OCI-LY7 (cell line): ENCODE measurements around the gene OR2T6. TPM values are rescaled to one million over a fixed set of nuclear protein-coding genes. Genes with fewer than 3 reads are reported as not detected.
"Not testable (repeated sequence)": the region's sequence is repeated elsewhere in the genome, so short reads cannot be mapped to it uniquely, and the experiment has no call there.

Source experiments
- BruUV-seq: library from RNA; stranded (reverse); fragments of 400-500 nt; replicated peaks from 2 replicates; lab custom pipeline; 2021; lab: Mats Ljungman, UMichigan
- CTCF ChIA-PET: fragments of 300-600 bp; sonication (Branson Sonifier 250); formaldehyde crosslinking; loops from one replicate; lab custom pipeline; 2022; ENCODE audit warnings: antibody characterized with exemption; ENCODE audit not compliant: unreplicated experiment; lab: Charles Lee
- POLR2A ChIA-PET: fragments of 300-600 bp; sonication (Branson Sonifier 250); formaldehyde crosslinking; loops from one replicate; lab custom pipeline; 2022; ENCODE audit warnings: antibody characterized with exemption; lab: Charles Lee
- DNase-seq: peaks from one replicate; pipeline ENCODE4 v3.0.0-alpha.2; 2015; ENCODE audit warnings: low spot score
- H2AFZ ChIP-seq: fragments of 200-600 bp; sonication (generic), shearing (Covaris generic); 2 replicates; pipeline ENCODE4 v1.6.1; 2014; ENCODE audit warnings: mild to moderate bottlenecking, antibody characterized with exemption, low read length, moderate library complexity
- H3K27ac ChIP-seq: fragments of 200-600 bp; sonication (generic); 2 replicates; pipeline ENCODE4 v1.5.1; 2014; ENCODE audit warnings: mixed run types, low read depth, mild to moderate bottlenecking, moderate library complexity, low read length, inconsistent platforms; ENCODE audit not compliant: poor library complexity, severe bottlenecking
- H3K36me3 ChIP-seq: fragments of 200-600 bp; sonication (generic); 2 replicates; pipeline ENCODE4 v1.6.1; 2014; ENCODE audit warnings: mild to moderate bottlenecking, antibody characterized with exemption, low read length, moderate library complexity, mixed read lengths; ENCODE audit not compliant: insufficient read depth
- H3K4me1 ChIP-seq: fragments of 200-600 bp; sonication (generic); 2 replicates; pipeline ENCODE4 v1.5.1; 2014; ENCODE audit warnings: mild to moderate bottlenecking, low read length; ENCODE audit not compliant: insufficient read depth, poor library complexity, severe bottlenecking
- H3K4me2 ChIP-seq: fragments of 200-600 bp; sonication (generic); 2 replicates; pipeline ENCODE4 v1.6.1; 2014; ENCODE audit warnings: mild to moderate bottlenecking, low read length
- H3K4me3 ChIP-seq: fragments of 200-600 bp; sonication (generic); 2 replicates; pipeline ENCODE4 v1.5.1; 2014; ENCODE audit warnings: mild to moderate bottlenecking, low read depth, low read length; ENCODE audit not compliant: poor library complexity, severe bottlenecking
- H3K79me2 ChIP-seq: fragments of 200-600 bp; sonication (generic); 2 replicates; pipeline ENCODE4 v1.6.1; 2016; ENCODE audit warnings: low read depth, mild to moderate bottlenecking, low read length, moderate library complexity, mixed read lengths; ENCODE audit not compliant: insufficient read depth
- H3K9me2 ChIP-seq: fragments of 200-600 bp; sonication (generic); 2 replicates; pipeline ENCODE4 v1.6.1; 2016; ENCODE audit warnings: mild to moderate bottlenecking, low read length, mixed read lengths; ENCODE audit not compliant: insufficient read depth
- H3K9me3 ChIP-seq: fragments of 200-600 bp; sonication (generic); 2 replicates; pipeline ENCODE4 v1.6.1; 2014; ENCODE audit warnings: mild to moderate bottlenecking, mixed run types, low read length, mixed read lengths
- H4K20me1 ChIP-seq: fragments of 200-600 bp; sonication (generic); 2 replicates; pipeline ENCODE4 v1.6.1; 2014; ENCODE audit warnings: mild to moderate bottlenecking, antibody characterized with exemption, low read length, moderate library complexity, mixed read lengths; ENCODE audit not compliant: insufficient read depth
- intact Hi-C: fragments of 100-400 bp; cut with micrococcal nuclease; formaldehyde crosslinking; loops from one replicate; pipeline ENCODE4 v1.10.0; 2022; ENCODE audit not compliant: unreplicated experiment
- total RNA-seq, 2 experiments: library from RNA; depleted of rRNA in 1 of 2; stranded (reverse); fragments of >200 nt in 1 of 2; shearing (Covaris generic) in 1 of 2; gene quantifications; 2 replicates each; pipeline ENCODE4 v1.2.3, GENCODE V29; 2014 to 2022

OR2T6 gene
- total RNA-seq, 2 experiments from 2014 or later: not detected

DNA sequence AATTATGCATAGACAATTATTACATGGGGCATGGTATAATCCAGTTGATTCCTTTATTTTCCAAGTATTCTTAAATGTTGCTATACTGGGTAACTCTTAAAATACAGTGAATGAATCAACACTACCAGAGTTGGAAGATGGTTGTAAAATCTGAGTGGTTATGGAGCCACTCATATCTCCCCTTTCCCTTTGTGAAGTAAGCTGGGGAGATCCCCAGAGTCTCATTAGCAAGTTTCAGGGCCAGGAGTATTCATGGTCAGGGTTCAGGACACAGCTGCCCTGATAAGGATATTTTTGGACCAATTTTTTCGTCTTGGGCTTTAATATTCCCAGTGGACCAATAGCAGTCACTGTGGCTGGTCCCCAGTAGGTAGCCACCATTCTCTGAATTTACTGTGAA lies 63.1 kb downstream of the OR2T6 start:
- CTCF ChIA-PET, intact Hi-C loops, H3K4me1 ChIP-seq, H4K20me1 ChIP-seq, H2AFZ ChIP-seq, H3K36me3 ChIP-seq, H3K4me2 ChIP-seq, H3K4me3 ChIP-seq, DNase-seq, H3K79me2 ChIP-seq, POLR2A ChIA-PET, H3K9me2 ChIP-seq, H3K9me3 ChIP-seq, BruUV-seq, H3K27ac ChIP-seq: not testable (repeated sequence)

GRCh38 chr1:248439283-248439682 lies 63.7 kb downstream of the OR2T6 start:
- H3K79me2 ChIP-seq, H2AFZ ChIP-seq, H3K4me1 ChIP-seq, H3K9me2 ChIP-seq, H4K20me1 ChIP-seq, H3K27ac ChIP-seq, H3K9me3 ChIP-seq, POLR2A ChIA-PET, BruUV-seq, CTCF ChIA-PET, DNase-seq, H3K36me3 ChIP-seq, H3K4me3 ChIP-seq, intact Hi-C loops, H3K4me2 ChIP-seq: not testable (repeated sequence)

Other genes with a start within 250 kb of the OR2T6 start
- not detected in 2 replicates for gene OR2M5, start 230.6 kb upstream of the OR2T6 start, total RNA-seq (2014; rRNA removed; shearing (Covaris generic))
- gene OR2M5, start 230.6 kb upstream of the OR2T6 start, total RNA-seq (2022): not detected in 2 replicates
- gene OR2M2, start 200.9 kb upstream of the OR2T6 start, total RNA-seq (2014; rRNA removed; shearing (Covaris generic)): not detected in 2 replicates
- gene OR2M2, start 200.9 kb upstream of the OR2T6 start, total RNA-seq (2022): not detected in 2 replicates
- not detected in 2 replicates for gene OR2M3, start 178.5 kb upstream of the OR2T6 start, total RNA-seq (2014; rRNA removed; shearing (Covaris generic))
- gene OR2M3, start 178.5 kb upstream of the OR2T6 start, total RNA-seq (2022): not detected in 2 replicates
- gene OR2M4, start 144.3 kb upstream of the OR2T6 start, total RNA-seq (2014; rRNA removed; shearing (Covaris generic)): not detected in 2 replicates
- gene OR2M4, start 144.3 kb upstream of the OR2T6 start, total RNA-seq (2022): not detected in 2 replicates
- not detected in 2 replicates for gene OR2T33, start 97.8 kb upstream of the OR2T6 start, total RNA-seq (2014; rRNA removed; shearing (Covaris generic))
- gene OR2T33, start 97.8 kb upstream of the OR2T6 start, total RNA-seq (2022): not detected in 2 replicates
- gene OR2T12, start 72.3 kb upstream of the OR2T6 start, total RNA-seq (2014; rRNA removed; shearing (Covaris generic)): not detected in 2 replicates
- not detected in 2 replicates for gene OR2T12, start 72.3 kb upstream of the OR2T6 start, total RNA-seq (2022)
- gene OR2M7, start 51.2 kb upstream of the OR2T6 start, total RNA-seq (2014; rRNA removed; shearing (Covaris generic)): not detected in 2 replicates
- gene OR2M7, start 51.2 kb upstream of the OR2T6 start, total RNA-seq (2022): not detected in 2 replicates
- gene OR14C36, start 27.0 kb upstream of the OR2T6 start, total RNA-seq (2014; rRNA removed; shearing (Covaris generic)): not detected in 2 replicates
- gene OR14C36, start 27.0 kb upstream of the OR2T6 start, total RNA-seq (2022): not detected in 2 replicates
- not detected in 2 replicates for gene OR2T4, start 14.1 kb upstream of the OR2T6 start, total RNA-seq (2014; rRNA removed; shearing (Covaris generic))
- gene OR2T4, start 14.1 kb upstream of the OR2T6 start, total RNA-seq (2022): not detected in 2 replicates
- not detected in 2 replicates for gene OR2T1, start 27.3 kb downstream of the OR2T6 start, total RNA-seq (2014; rRNA removed; shearing (Covaris generic))
- gene OR2T1, start 27.3 kb downstream of the OR2T6 start, total RNA-seq (2022): not detected in 2 replicates
- gene OR2T2, start 69.9 kb downstream of the OR2T6 start, total RNA-seq (2014; rRNA removed; shearing (Covaris generic)): not detected in 2 replicates
- not detected in 2 replicates for gene OR2T2, start 69.9 kb downstream of the OR2T6 start, total RNA-seq (2022)
- gene OR2T3, start 97.6 kb downstream of the OR2T6 start, total RNA-seq (2014; rRNA removed; shearing (Covaris generic)): not detected in 2 replicates
- gene OR2T3, start 97.6 kb downstream of the OR2T6 start, total RNA-seq (2022): not detected in 2 replicates
- not detected in 2 replicates for gene OR2T5, start 112.8 kb downstream of the OR2T6 start, total RNA-seq (2014; rRNA removed; shearing (Covaris generic))
- not detected in 2 replicates for gene OR2T5, start 112.8 kb downstream of the OR2T6 start, total RNA-seq (2022)
- not detected in 2 replicates for gene OR2G6, start 132.3 kb downstream of the OR2T6 start, total RNA-seq (2014; rRNA removed; shearing (Covaris generic))
- not detected in 2 replicates for gene OR2G6, start 132.3 kb downstream of the OR2T6 start, total RNA-seq (2022)
- gene OR2T29, start 187.0 kb downstream of the OR2T6 start, total RNA-seq (2014; rRNA removed; shearing (Covaris generic)): not detected in 2 replicates
- gene OR2T29, start 187.0 kb downstream of the OR2T6 start, total RNA-seq (2022): not detected in 2 replicates
- gene OR2T34, start 199.0 kb downstream of the OR2T6 start, total RNA-seq (2014; rRNA removed; shearing (Covaris generic)): not detected in 2 replicates
- gene OR2T34, start 199.0 kb downstream of the OR2T6 start, total RNA-seq (2022): not detected in 2 replicates
- gene OR2T10, start 222.0 kb downstream of the OR2T6 start, total RNA-seq (2014; rRNA removed; shearing (Covaris generic)): not detected in 2 replicates
- gene OR2T10, start 222.0 kb downstream of the OR2T6 start, total RNA-seq (2022): not detected in 2 replicates